ENCODE measurements around the gene DEDD. TPM values are rescaled to one million over a fixed set of nuclear protein-coding genes. Genes with fewer than 3 reads are reported as not detected.

Gene DEDD
- total and polyA plus RNA-seq, 2 donors (not counting 1 experiment from before 2014, with no cell fraction given): 35.9 to 40.8 TPM

GRCh38 chr1:161164901-161165610 is 32.6 kb upstream of the DEDD start:
- H3K9me3 ChIP-seq (ENCODE audit: control extremely low read depth in 1 of 3, control insufficient read depth in 2 of 3, insufficient read depth in 1 of 3, low read length in 2 of 3): no peaks in the 10 kb centered on the region
- intact Hi-C loops (cut with micrococcal nuclease): no loop called here
- peak overlapping the region; percentile 78 for H3K9ac ChIP-seq (ENCODE audit: low read length)
- H3K27ac ChIP-seq (ENCODE audit: low read length in 2 of 2): peak overlapping the region; percentile 89 to 92
- no peak for ATAC-seq (ENCODE audit: low read depth)
- 91% methylated on average over 7 of the region's 14 CpGs for WGBS (ENCODE audit: insufficient coverage)
- no peaks in the 10 kb centered on the region for H3K9me3 Mint-ChIP-seq (ENCODE audit: insufficient read depth)
- ChIA-PET POLR2A (interaction anchor here (0.6 to 2.2 kb wide), 11 partner anchors 8 to 125 kb away, joined by 3 to 12 read pairs (median 4); partner anchors contain the start of genes B4GALT3, TOMM40L, UFC1 and USF1), CTCF (interaction anchor here (0.5 to 4.8 kb wide), 22 partner anchors 10 to 218 kb away, joined by 3 to 47 read pairs (median 6); partner anchors contain the start of genes ARHGAP30, B4GALT3, DEDD and NDUFS2)
- peaks cover 0 to 35% of the 10 kb centered on the region in 2 experiments for H3K36me3 ChIP-seq (replicated peaks in 1 of 2; ENCODE audit: control extremely low read depth in 1 of 2, control insufficient read depth in 1 of 2, extremely low read depth in 1 of 2, insufficient read depth in 2 of 2, low read length in 1 of 2)
- H3K4me3 Mint-ChIP-seq: peak overlapping the region; percentile 52
- H2AFZ ChIP-seq (ENCODE audit: insufficient read depth, low read depth, low read length, poor library complexity, severe bottlenecking): no peak overlapping the region
- H3K27ac Mint-ChIP-seq: peak overlapping the region; percentile 77
- no peaks in the 10 kb centered on the region for H3K27me3 Mint-ChIP-seq
- H3K27me3 ChIP-seq (replicated peaks in 1 of 4; ENCODE audit: control extremely low read depth in 1 of 4, control insufficient read depth in 3 of 4, insufficient read depth in 4 of 4, low read length in 3 of 4): no peaks in the 10 kb centered on the region
- TF ChIP-seq EZH2 (IDR thresholded peaks at IDR 0.05; ENCODE audit: borderline replicate concordance, insufficient read depth, low read depth, low read length, poor library complexity, severe bottlenecking) (no peak), CTCF (IDR thresholded peaks at IDR 0.05) (no peak)
- peaks cover 29% of the 10 kb centered on the region for H3K79me2 ChIP-seq (ENCODE audit: control insufficient read depth, insufficient read depth, low read length)
- H3K4me1 ChIP-seq (ENCODE audit: control insufficient read depth in 2 of 2, insufficient read depth in 2 of 2, low read length in 2 of 2): peaks cover 28 to 36% of the 10 kb centered on the region in 2 donors
- no peak for DNase-seq
- H3K4me2 ChIP-seq (replicated peaks; ENCODE audit: low read depth, low read length, poor library complexity, severe bottlenecking): peak overlapping the region; percentile 95
- H4K20me1 ChIP-seq (ENCODE audit: control insufficient read depth, insufficient read depth, low read length, poor library complexity, severe bottlenecking): no peaks in the 10 kb centered on the region
- H3K4me1 Mint-ChIP-seq: peaks cover 57% of the 10 kb centered on the region
- H3K4me3 ChIP-seq (ENCODE audit: control extremely low read depth in 1 of 5, extremely low read depth in 1 of 5, insufficient read depth in 1 of 5, low read depth in 2 of 5, low read length in 4 of 5): peak overlapping the region in 4 of 5 experiments; percentile 69 to 82 (median 74)

GRCh38 chr1:161163793-161164192 is 31.3 kb upstream of the DEDD start:
- Histone ChIP-seq H3K79me2 (ENCODE audit: control insufficient read depth, insufficient read depth, low read length) (peaks cover 36% of the 10 kb centered on the region), H3K4me1 (ENCODE audit: control insufficient read depth in 2 of 2, insufficient read depth in 2 of 2, low read length in 2 of 2) (peaks cover 34 to 44% of the 10 kb centered on the region in 2 donors), H3K9me3 (ENCODE audit: control extremely low read depth in 1 of 3, control insufficient read depth in 2 of 3, insufficient read depth in 1 of 3, low read length in 2 of 3) (peaks cover 0 to 3% (median 0%) of the 10 kb centered on the region in 3 donors), H3K27me3 (replicated peaks in 1 of 4; ENCODE audit: control extremely low read depth in 1 of 4, control insufficient read depth in 3 of 4, insufficient read depth in 4 of 4, low read length in 3 of 4) (no peaks in the 10 kb centered on the region), H3K4me2 (replicated peaks; ENCODE audit: low read depth, low read length, poor library complexity, severe bottlenecking) (no peak overlapping the region), H2AFZ (ENCODE audit: insufficient read depth, low read depth, low read length, poor library complexity, severe bottlenecking) (no peak overlapping the region), H3K4me3 (ENCODE audit: control extremely low read depth in 1 of 5, extremely low read depth in 1 of 5, insufficient read depth in 1 of 5, low read depth in 2 of 5, low read length in 4 of 5) (no peak overlapping the region), H3K9ac (ENCODE audit: low read length) (no peak overlapping the region), H3K36me3 (replicated peaks in 1 of 2; ENCODE audit: control extremely low read depth in 1 of 2, control insufficient read depth in 1 of 2, extremely low read depth in 1 of 2, insufficient read depth in 2 of 2, low read length in 1 of 2) (peaks cover 0 to 27% of the 10 kb centered on the region in 2 experiments), H4K20me1 (ENCODE audit: control insufficient read depth, insufficient read depth, low read length, poor library complexity, severe bottlenecking) (no peaks in the 10 kb centered on the region), H3K27ac (ENCODE audit: low read length in 2 of 2) (no peak overlapping the region)
- TF ChIP-seq EZH2 (IDR thresholded peaks at IDR 0.05; ENCODE audit: borderline replicate concordance, insufficient read depth, low read depth, low read length, poor library complexity, severe bottlenecking): no peak
- TF ChIP-seq CTCF (IDR thresholded peaks at IDR 0.05): no peak
- H3K27me3 Mint-ChIP-seq: no peaks in the 10 kb centered on the region
- ChIA-PET CTCF (interaction anchor here (1.1 to 4.4 kb wide), 5 partner anchors 11 to 220 kb away, joined by 3 to 47 read pairs (median 19); partner anchors contain the start of gene B4GALT3), POLR2A (interaction anchor here (0.7 kb wide), 1 partner anchor 24 kb away, joined by 3 read pairs; no protein-coding TSS in a partner anchor)
- 100% methylated on average over 2 of the region's 5 CpGs for WGBS (ENCODE audit: insufficient coverage)
- intact Hi-C loops (cut with micrococcal nuclease): no loop called here
- no peak overlapping the region for H3K4me3 Mint-ChIP-seq
- no peak for DNase-seq
- ATAC-seq (ENCODE audit: low read depth): no peak
- H3K4me1 Mint-ChIP-seq: peaks cover 66% of the 10 kb centered on the region
- H3K9me3 Mint-ChIP-seq (ENCODE audit: insufficient read depth): no peaks in the 10 kb centered on the region
- H3K27ac Mint-ChIP-seq: peak overlapping the region; percentile 17
